ENCODE results near the gene TRAF3.
"Not testable (repeated sequence)": the region's sequence is repeated elsewhere in the genome, so short reads cannot be mapped to it uniquely, and the experiment has no call there.

TRAF3 gene

GRCh38 chr14:102870246-102870645 lies 93.0 kb downstream of the TRAF3 start:
- Histone ChIP-seq H3K4me1 (ENCODE audit: control insufficient read depth, insufficient read depth, low read length, unreplicated experiment) (no peaks in the 10 kb centered on the region), H3K27ac (ENCODE audit: low read depth, low read length) (no peak overlapping the region), H3K79me2 (ENCODE audit: control insufficient read depth, insufficient read depth, low read length, unreplicated experiment) (peaks cover 3% of the 10 kb centered on the region), H2AFZ (ENCODE audit: low read length, unreplicated experiment) (no peak overlapping the region), H3K36me3 (ENCODE audit: insufficient read depth, low read length) (peaks cover 3% of the 10 kb centered on the region), H3K27me3 (ENCODE audit: insufficient read depth, low read length) (no peaks in the 10 kb centered on the region), H3K4me3 (ENCODE audit: low read depth, low read length) (no peak overlapping the region)

DNA sequence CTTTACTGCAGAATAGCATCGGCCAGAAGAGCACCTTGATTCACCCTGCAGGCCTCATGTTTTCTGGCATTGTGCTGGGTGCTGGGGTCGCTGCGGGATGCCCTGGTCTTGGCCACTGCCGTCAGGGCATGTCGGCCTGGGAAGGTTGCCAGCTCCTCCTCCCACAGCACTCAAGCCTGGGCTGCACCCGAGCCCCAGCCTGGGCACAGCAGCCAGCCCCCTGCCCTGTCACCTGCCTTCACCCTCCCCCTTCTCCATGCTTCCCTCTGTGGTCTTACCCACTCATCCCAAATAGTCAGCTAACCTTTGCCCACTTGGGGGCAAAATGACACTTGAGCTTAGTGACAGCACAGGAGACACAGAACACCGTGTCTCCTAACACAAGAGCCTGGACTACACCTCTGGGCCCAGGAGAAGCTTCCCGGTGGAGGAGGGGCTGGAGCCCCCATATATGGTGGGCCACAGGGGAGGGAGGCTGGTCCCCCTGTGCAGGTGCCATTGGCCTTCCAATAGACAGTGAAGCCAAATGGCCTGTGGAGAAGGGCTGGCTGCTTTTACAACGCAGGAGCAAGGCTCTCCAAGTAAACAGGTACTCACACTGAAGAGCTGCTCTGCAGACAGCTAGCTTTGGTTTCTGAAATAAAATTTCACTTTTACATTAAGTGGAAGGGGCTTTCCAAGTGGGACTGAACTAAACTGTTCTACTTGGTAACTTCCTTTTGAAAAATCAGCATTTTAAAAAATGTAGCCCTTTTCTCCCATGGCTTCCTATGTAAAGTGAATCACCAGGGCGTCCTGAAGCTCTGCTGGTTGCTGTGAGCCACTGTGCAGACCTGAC lies 94.0 kb downstream of the TRAF3 start:
- Histone ChIP-seq H3K4me3 (ENCODE audit: low read depth, low read length) (no peak overlapping the region), H3K27me3 (ENCODE audit: insufficient read depth, low read length) (no peaks in the 10 kb centered on the region), H3K36me3 (ENCODE audit: insufficient read depth, low read length) (peaks cover 7% of the 10 kb centered on the region; the same call in 1 of the 2 replicates), H3K27ac (ENCODE audit: low read depth, low read length) (no peak overlapping the region), H3K79me2 (ENCODE audit: control insufficient read depth, insufficient read depth, low read length, unreplicated experiment) (peaks cover 3% of the 10 kb centered on the region), H2AFZ (ENCODE audit: low read length, unreplicated experiment) (no peak overlapping the region), H3K4me1 (ENCODE audit: control insufficient read depth, insufficient read depth, low read length, unreplicated experiment) (no peaks in the 10 kb centered on the region)

GRCh38 chr14:102872020-102872419 lies 94.8 kb downstream of the TRAF3 start:
- peaks cover 14% of the 10 kb centered on the region for H3K36me3 ChIP-seq (ENCODE audit: insufficient read depth, low read length)
- H3K4me1 ChIP-seq (ENCODE audit: control insufficient read depth, insufficient read depth, low read length, unreplicated experiment) = no peaks in the 10 kb centered on the region
- H3K27me3 ChIP-seq (ENCODE audit: insufficient read depth, low read length) = no peaks in the 10 kb centered on the region
- no peak overlapping the region for H2AFZ ChIP-seq (ENCODE audit: low read length, unreplicated experiment)
- no peak overlapping the region for H3K27ac ChIP-seq (ENCODE audit: low read depth, low read length)
- H3K79me2 ChIP-seq (ENCODE audit: control insufficient read depth, insufficient read depth, low read length, unreplicated experiment) = peaks cover 3% of the 10 kb centered on the region
- no peak overlapping the region for H3K4me3 ChIP-seq (ENCODE audit: low read depth, low read length)

- Histone ChIP-seq H3K4me3 (ENCODE audit: low read depth, low read length) (no peak overlapping the region), H3K79me2 (ENCODE audit: control insufficient read depth, insufficient read depth, low read length, unreplicated experiment) (peaks cover 3% of the 10 kb centered on the region), H3K27ac (ENCODE audit: low read depth, low read length) (no peak overlapping the region), H2AFZ (ENCODE audit: low read length, unreplicated experiment) (no peak overlapping the region), H3K27me3 (ENCODE audit: insufficient read depth, low read length) (no peaks in the 10 kb centered on the region), H3K4me1 (ENCODE audit: control insufficient read depth, insufficient read depth, low read length, unreplicated experiment) (no peaks in the 10 kb centered on the region), H3K36me3 (ENCODE audit: insufficient read depth, low read length) (peaks cover 14% of the 10 kb centered on the region)
Measured at GRCh38 chr14:102873131-102873530, 95.9 kb downstream of the TRAF3 start.

DNA sequence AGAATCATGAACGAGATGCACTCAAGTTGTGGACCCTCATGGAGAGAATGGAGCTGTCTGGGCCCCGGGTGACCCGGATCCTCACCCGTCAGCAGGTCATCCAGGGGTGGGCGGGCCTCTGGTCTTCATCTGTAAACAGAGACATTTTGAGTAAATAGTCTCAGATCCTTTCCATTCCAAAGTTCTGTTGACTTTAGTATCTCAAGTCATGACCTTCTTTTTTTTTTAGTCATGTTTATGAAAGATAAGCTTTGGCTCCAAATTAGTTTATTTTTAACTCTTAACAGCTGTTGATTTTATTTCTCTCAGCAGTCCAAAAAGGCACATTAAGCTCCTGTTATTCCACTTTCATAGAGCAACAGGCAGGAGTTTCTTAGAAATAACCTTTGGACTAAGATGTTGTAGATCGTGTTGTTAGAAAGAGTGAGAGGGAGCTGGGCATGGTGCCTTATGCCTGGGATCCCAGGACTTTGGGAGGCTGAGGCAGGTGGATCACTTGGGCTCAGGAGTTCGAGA lies 96.4 kb downstream of the TRAF3 start:
- Histone ChIP-seq H3K36me3 (ENCODE audit: insufficient read depth, low read length) (peaks cover 14% of the 10 kb centered on the region), H3K4me3 (ENCODE audit: low read depth, low read length) (no peak overlapping the region), H3K79me2 (ENCODE audit: control insufficient read depth, insufficient read depth, low read length, unreplicated experiment) (peaks cover 3% of the 10 kb centered on the region), H3K4me1 (ENCODE audit: control insufficient read depth, insufficient read depth, low read length, unreplicated experiment) (no peaks in the 10 kb centered on the region), H3K27ac (ENCODE audit: low read depth, low read length) (no peak overlapping the region), H3K27me3 (ENCODE audit: insufficient read depth, low read length) (no peaks in the 10 kb centered on the region), H2AFZ (ENCODE audit: low read length, unreplicated experiment) (no peak overlapping the region)

DNA sequence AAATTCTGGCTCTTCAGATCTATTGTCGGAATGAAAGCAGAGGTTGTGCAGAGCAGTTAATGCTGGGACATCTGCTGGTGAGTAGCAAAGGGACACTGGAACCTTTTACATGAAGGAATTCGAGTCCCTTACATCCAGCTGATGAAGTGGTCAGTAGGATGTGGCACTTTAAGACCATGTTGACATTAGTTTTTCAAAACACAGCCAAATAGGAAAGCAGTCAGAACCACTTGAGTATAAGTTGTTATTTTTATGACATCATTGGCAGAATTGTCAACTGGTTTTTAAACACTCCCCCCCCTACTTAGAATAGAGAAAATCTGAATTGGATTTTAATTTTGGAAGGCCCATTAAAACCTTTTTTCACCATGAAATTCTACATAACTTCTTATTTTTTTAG lies 98.4 kb downstream of the TRAF3 start:
- Histone ChIP-seq H3K27me3 (ENCODE audit: insufficient read depth, low read length) (no peaks in the 10 kb centered on the region), H3K4me1 (ENCODE audit: control insufficient read depth, insufficient read depth, low read length, unreplicated experiment) (no peaks in the 10 kb centered on the region), H3K4me3 (ENCODE audit: low read depth, low read length) (no peak overlapping the region), H3K79me2 (ENCODE audit: control insufficient read depth, insufficient read depth, low read length, unreplicated experiment) (peaks cover 3% of the 10 kb centered on the region), H3K27ac (ENCODE audit: low read depth, low read length) (no peak overlapping the region), H2AFZ (ENCODE audit: low read length, unreplicated experiment) (no peak overlapping the region), H3K36me3 (ENCODE audit: insufficient read depth, low read length) (peaks cover 17% of the 10 kb centered on the region)

- not testable (repeated sequence) for H2AFZ ChIP-seq (ENCODE audit: low read length, unreplicated experiment); H3K4me1 ChIP-seq (ENCODE audit: control insufficient read depth, insufficient read depth, low read length, unreplicated experiment); H3K27ac ChIP-seq (ENCODE audit: low read depth, low read length); H3K79me2 ChIP-seq (ENCODE audit: control insufficient read depth, insufficient read depth, low read length, unreplicated experiment); H3K4me3 ChIP-seq (ENCODE audit: low read depth, low read length); H3K27me3 ChIP-seq (ENCODE audit: insufficient read depth, low read length)
- H3K36me3 ChIP-seq (ENCODE audit: insufficient read depth, low read length) = peaks cover 14% of the 10 kb centered on the region
Measured at GRCh38 chr14:102877511-102877910, 100.3 kb downstream of the TRAF3 start.

DNA sequence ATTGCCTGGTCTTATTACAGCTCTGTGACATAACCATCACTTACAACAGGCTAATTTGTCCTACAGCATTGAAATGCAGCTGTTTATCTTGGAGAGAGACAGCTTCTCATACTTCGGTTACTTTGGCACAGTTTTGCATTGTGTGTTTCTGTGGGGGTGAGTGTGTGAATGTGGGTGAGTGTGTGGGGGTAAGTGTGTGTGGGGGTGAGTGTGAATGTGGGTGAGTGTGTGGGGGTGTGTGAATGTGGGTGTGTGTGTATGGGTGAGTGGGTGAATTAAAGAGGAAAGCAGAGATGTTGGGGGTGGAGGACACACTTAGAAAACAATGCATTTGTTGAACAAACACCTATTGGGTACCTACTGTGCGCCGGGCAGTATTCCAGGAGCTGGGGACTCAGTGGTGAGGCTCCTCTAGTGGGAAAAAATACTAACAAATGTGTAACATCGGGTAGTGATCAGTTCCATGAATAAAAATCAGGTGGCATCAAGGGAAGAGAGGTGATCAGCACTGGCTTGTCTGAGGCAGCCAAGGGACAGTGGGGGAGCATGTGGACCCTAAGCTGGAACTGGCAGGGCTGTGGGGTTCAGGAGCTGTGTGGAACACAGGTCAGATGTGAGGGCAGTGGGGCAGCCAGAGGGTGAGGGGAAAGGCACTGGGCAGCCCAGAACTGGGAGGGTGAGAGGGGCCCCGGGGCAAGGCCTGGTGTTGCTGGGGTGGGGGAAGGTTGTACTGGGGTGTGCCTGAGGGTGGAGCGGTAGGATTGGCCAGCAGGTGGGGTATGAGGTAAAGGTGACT lies 101.1 kb downstream of the TRAF3 start:
- no peaks in the 10 kb centered on the region for H3K27me3 ChIP-seq (ENCODE audit: insufficient read depth, low read length)
- peaks cover 14% of the 10 kb centered on the region for H3K36me3 ChIP-seq (ENCODE audit: insufficient read depth, low read length)
- H3K4me1 ChIP-seq (ENCODE audit: control insufficient read depth, insufficient read depth, low read length, unreplicated experiment) = no peaks in the 10 kb centered on the region

GRCh38 chr14:102878970-102879460 lies 101.8 kb downstream of the TRAF3 start:
- no peak overlapping the region for H3K27ac ChIP-seq (ENCODE audit: low read depth, low read length)
- no peak overlapping the region for H3K4me3 ChIP-seq (ENCODE audit: low read depth, low read length)
- H3K36me3 ChIP-seq (ENCODE audit: insufficient read depth, low read length) = peaks cover 14% of the 10 kb centered on the region
- H2AFZ ChIP-seq (ENCODE audit: low read length, unreplicated experiment) = no peak overlapping the region
- H3K27me3 ChIP-seq (ENCODE audit: insufficient read depth, low read length) = no peaks in the 10 kb centered on the region
- H3K79me2 ChIP-seq (ENCODE audit: control insufficient read depth, insufficient read depth, low read length, unreplicated experiment) = peaks cover under 1% of the 10 kb centered on the region
- H3K4me1 ChIP-seq (ENCODE audit: control insufficient read depth, insufficient read depth, low read length, unreplicated experiment) = no peaks in the 10 kb centered on the region

More for the DNA sequence above, 101.1 kb downstream of the TRAF3 start:
- Histone ChIP-seq H2AFZ (ENCODE audit: low read length, unreplicated experiment) (no peak overlapping the region), H3K79me2 (ENCODE audit: control insufficient read depth, insufficient read depth, low read length, unreplicated experiment) (peaks cover 3% of the 10 kb centered on the region), H3K4me3 (ENCODE audit: low read depth, low read length) (no peak overlapping the region), H3K27ac (ENCODE audit: low read depth, low read length) (no peak overlapping the region)

DNA sequence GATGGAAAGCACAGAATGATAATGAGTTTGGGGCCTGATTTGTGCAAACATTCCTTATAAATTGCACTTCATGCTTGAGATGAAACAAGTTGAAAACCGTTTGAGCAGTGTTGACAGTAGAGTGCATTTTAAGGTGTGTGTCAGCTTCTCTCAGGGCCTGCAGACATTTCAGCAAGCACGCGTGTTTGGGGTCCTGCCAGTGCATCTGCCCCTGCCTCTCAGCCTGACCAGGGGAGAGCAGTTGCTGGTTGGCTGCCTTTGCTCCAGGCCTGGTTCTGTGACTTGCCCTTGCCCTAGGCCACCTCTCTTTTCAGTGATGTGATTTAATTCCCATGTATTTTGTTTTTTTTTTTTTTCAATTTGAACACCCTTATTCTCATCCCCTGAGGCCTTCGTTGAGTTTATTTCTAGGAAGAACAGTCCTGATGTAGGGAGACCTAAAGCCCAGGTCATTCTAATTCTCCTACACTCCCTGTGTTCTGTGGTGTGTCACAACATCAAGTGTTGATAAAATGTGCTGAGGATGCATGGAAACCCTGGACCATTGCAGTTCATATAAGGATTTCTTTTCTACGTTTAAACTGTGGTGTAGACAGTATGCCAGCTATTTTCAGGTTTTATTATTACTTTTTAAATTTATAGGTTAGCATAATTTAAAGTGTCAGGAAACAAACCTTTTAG lies 105.1 kb downstream of the TRAF3 start:
- Histone ChIP-seq H3K27ac (ENCODE audit: low read depth, low read length) (no peak overlapping the region), H3K36me3 (ENCODE audit: insufficient read depth, low read length) (peaks cover 7% of the 10 kb centered on the region; the same call in 1 of the 2 replicates), H2AFZ (ENCODE audit: low read length, unreplicated experiment) (no peak overlapping the region), H3K4me1 (ENCODE audit: control insufficient read depth, insufficient read depth, low read length, unreplicated experiment) (no peaks in the 10 kb centered on the region), H3K79me2 (ENCODE audit: control insufficient read depth, insufficient read depth, low read length, unreplicated experiment) (no peaks in the 10 kb centered on the region), H3K4me3 (ENCODE audit: low read depth, low read length) (no peak overlapping the region), H3K27me3 (ENCODE audit: insufficient read depth, low read length) (no peaks in the 10 kb centered on the region)

Data from ACC112 (cell line).